ENCODE data around the gene SFMBT1. TPM values are rescaled to one million over a fixed set of nuclear protein-coding genes. Genes with fewer than 3 reads are reported as not detected.

SFMBT1 gene
- total RNA-seq, 1 experiment from 2014 or later = 14.8 TPM

- no peaks in the 10 kb centered on the region for H3K9me2 ChIP-seq (ENCODE audit: insufficient read depth)
- no peak for ATAC-seq
- no peaks in the 10 kb centered on the region for H3K4me1 ChIP-seq (ENCODE audit: control insufficient read depth in 1 of 2, insufficient read depth in 2 of 2, low read length in 2 of 2)
- H3K27me3 ChIP-seq (ENCODE audit: insufficient read depth, low read length) = no peaks in the 10 kb centered on the region
- H3K4me2 ChIP-seq (ENCODE audit: low read length) = no peak overlapping the region
- BruUV-seq (replicated peaks) = no TSS peak
- intact Hi-C loops (cut with micrococcal nuclease) = no loop called here
- ChIA-PET POLR2A (no interaction called here), CTCF (no interaction called here), RAD21 (ENCODE audit: low non-redundant PET in 1 of 2, low total read pairs in 2 of 2, uncharacterized antibody in 2 of 2, unreplicated experiment in 2 of 2) (no interaction called here)
- H3K79me2 ChIP-seq (ENCODE audit: insufficient read depth, low read length) = no peaks in the 10 kb centered on the region
- no peaks in the 10 kb centered on the region for H3K36me3 ChIP-seq (ENCODE audit: control insufficient read depth in 1 of 2, insufficient read depth in 2 of 2, low read length in 2 of 2)
- no peak overlapping the region for H3K4me3 ChIP-seq (replicated peaks in 1 of 2; ENCODE audit: low read depth in 1 of 2, low read length in 2 of 2)
- H4K20me1 ChIP-seq (ENCODE audit: insufficient read depth) = no peaks in the 10 kb centered on the region
- no peaks in the 10 kb centered on the region for H3K9me3 ChIP-seq (ENCODE audit: control insufficient read depth in 1 of 2, insufficient read depth in 1 of 2, low read depth in 1 of 2, low read length in 2 of 2)
- DNase-seq (ENCODE audit: low read depth, low spot score) = no peak
- H3K27ac ChIP-seq (ENCODE audit: low read depth, low read length) = no peak overlapping the region
- H2AFZ ChIP-seq (ENCODE audit: low read depth, low read length, poor library complexity, severe bottlenecking) = no peak overlapping the region
- H3K9ac ChIP-seq (ENCODE audit: low read length) = no peak overlapping the region
- TF ChIP-seq FOSL1 (IDR thresholded peaks at IDR 0.05; ENCODE audit: low read depth) = no peak
Measured at GRCh38 chr3:52859686-52860423, 186.0 kb downstream of the SFMBT1 start.

- H4K20me1 ChIP-seq (ENCODE audit: insufficient read depth) = no peaks in the 10 kb centered on the region
- RAD21 ChIA-PET (ENCODE audit: low non-redundant PET in 1 of 2, low total read pairs in 2 of 2, uncharacterized antibody in 2 of 2, unreplicated experiment in 2 of 2) = no interaction called here
- POLR2A ChIA-PET = no interaction called here
Measured at GRCh38 chr3:52857864-52858263, 188.0 kb downstream of the SFMBT1 start.

GRCh38 chr3:52857133-52857532 lies 188.7 kb downstream of the SFMBT1 start:
- H3K36me3 ChIP-seq (ENCODE audit: control insufficient read depth in 1 of 2, insufficient read depth in 2 of 2, low read length in 2 of 2) = no peaks in the 10 kb centered on the region
- BruUV-seq (replicated peaks) = no TSS peak
- H3K4me3 ChIP-seq (replicated peaks in 1 of 2; ENCODE audit: low read depth in 1 of 2, low read length in 2 of 2) = no peak overlapping the region
- DNase-seq (ENCODE audit: low read depth, low spot score) (no peak), ATAC-seq (no peak)
- no peak overlapping the region for H3K4me2 ChIP-seq (ENCODE audit: low read length)
- no peaks in the 10 kb centered on the region for H3K9me2 ChIP-seq (ENCODE audit: insufficient read depth)
- no peaks in the 10 kb centered on the region for H3K9me3 ChIP-seq (ENCODE audit: control insufficient read depth in 1 of 2, insufficient read depth in 1 of 2, low read depth in 1 of 2, low read length in 2 of 2)
- no peaks in the 10 kb centered on the region for H3K79me2 ChIP-seq (ENCODE audit: insufficient read depth, low read length)
- intact Hi-C loops (cut with micrococcal nuclease) = no loop called here
- ChIA-PET RAD21 (ENCODE audit: low non-redundant PET in 1 of 2, low total read pairs in 2 of 2, uncharacterized antibody in 2 of 2, unreplicated experiment in 2 of 2) (interaction anchor here in 1 of 2 experiments (0.6 kb wide), 1 partner anchor 65 kb away, joined by 4 read pairs; no protein-coding TSS in a partner anchor), POLR2A (no interaction called here), CTCF (no interaction called here)
- no peak overlapping the region for H2AFZ ChIP-seq (ENCODE audit: low read depth, low read length, poor library complexity, severe bottlenecking)
- H4K20me1 ChIP-seq (ENCODE audit: insufficient read depth) = no peaks in the 10 kb centered on the region
- H3K9ac ChIP-seq (ENCODE audit: low read length) = no peak overlapping the region
- no peaks in the 10 kb centered on the region for H3K4me1 ChIP-seq (ENCODE audit: control insufficient read depth in 1 of 2, insufficient read depth in 2 of 2, low read length in 2 of 2)
- no peak overlapping the region for H3K27ac ChIP-seq (ENCODE audit: low read depth, low read length)
- no peak for TF ChIP-seq POLR2AphosphoS5 (IDR thresholded peaks at IDR 0.05; ENCODE audit: low read depth, low read length)
- TF ChIP-seq EZH2 (IDR thresholded peaks at IDR 0.05) = no peak
- TF ChIP-seq POLR2A (IDR thresholded peaks at IDR 0.05; ENCODE audit: borderline replicate concordance, extremely low read depth, insufficient read depth, insufficient read length) = no peak
- TF ChIP-seq JUND (IDR thresholded peaks at IDR 0.05) = no peak
- no peak for TF ChIP-seq YY1 (IDR thresholded peaks at IDR 0.05; ENCODE audit: extremely low read depth, insufficient replicate concordance, low read depth, low read length)
- no peak for TF ChIP-seq CBX3 (IDR thresholded peaks at IDR 0.05; ENCODE audit: low read depth)
- TF ChIP-seq CEBPB (IDR thresholded peaks at IDR 0.05; ENCODE audit: low read depth) = no peak
- H3K27me3 ChIP-seq (ENCODE audit: insufficient read depth, low read length) = no peaks in the 10 kb centered on the region

More at GRCh38 chr3:52857864-52858263, 188.0 kb downstream of the SFMBT1 start:
- Histone ChIP-seq H3K9me3 (ENCODE audit: control insufficient read depth in 1 of 2, insufficient read depth in 1 of 2, low read depth in 1 of 2, low read length in 2 of 2) (no peaks in the 10 kb centered on the region), H2AFZ (ENCODE audit: low read depth, low read length, poor library complexity, severe bottlenecking) (no peak overlapping the region), H3K4me3 (replicated peaks in 1 of 2; ENCODE audit: low read depth in 1 of 2, low read length in 2 of 2) (no peak overlapping the region), H3K27ac (ENCODE audit: low read depth, low read length) (no peak overlapping the region), H3K4me2 (ENCODE audit: low read length) (no peak overlapping the region), H3K9ac (ENCODE audit: low read length) (no peak overlapping the region), H3K36me3 (ENCODE audit: control insufficient read depth in 1 of 2, insufficient read depth in 2 of 2, low read length in 2 of 2) (no peaks in the 10 kb centered on the region), H3K9me2 (ENCODE audit: insufficient read depth) (no peaks in the 10 kb centered on the region), H3K27me3 (ENCODE audit: insufficient read depth, low read length) (no peaks in the 10 kb centered on the region), H3K4me1 (ENCODE audit: control insufficient read depth in 1 of 2, insufficient read depth in 2 of 2, low read length in 2 of 2) (no peaks in the 10 kb centered on the region), H3K79me2 (ENCODE audit: insufficient read depth, low read length) (no peaks in the 10 kb centered on the region)
- CTCF ChIA-PET = no interaction called here
- ATAC-seq (no peak), DNase-seq (ENCODE audit: low read depth, low spot score) (no peak)
- intact Hi-C loops (cut with micrococcal nuclease) = no loop called here
- BruUV-seq (replicated peaks) = no TSS peak
- no peak for TF ChIP-seq EGR1 (IDR thresholded peaks at IDR 0.05; ENCODE audit: low read depth)
